Muscle of leg (tissue), 16 donors: ENCODE data around the gene CLCN7. TPM values are rescaled to one million over a fixed set of nuclear protein-coding genes. Genes with fewer than 3 reads are reported as not detected.
A peak's percentile ranks its signal among the peaks of the same experiment; 100 is the strongest.

Experiments used
- DNase-seq: peaks from one replicate; pipeline ENCODE4 v3.0.0; 2013
- H3K27ac ChIP-seq: one replicate; pipeline ENCODE4 v1.5.1; 2013; ENCODE audit warnings: mild to moderate bottlenecking, low read length, control low read depth
- H3K27me3 ChIP-seq: one replicate; pipeline ENCODE4 v1.6.1; 2013; ENCODE audit warnings: low read length; ENCODE audit not compliant: control insufficient read depth, insufficient read depth
- H3K36me3 ChIP-seq: one replicate; pipeline ENCODE4 v1.6.1; 2013; ENCODE audit warnings: low read length; ENCODE audit not compliant: control insufficient read depth, insufficient read depth
- H3K4me1 ChIP-seq: one replicate; pipeline ENCODE4 v1.6.1; 2013; ENCODE audit warnings: low read length; ENCODE audit not compliant: control insufficient read depth, insufficient read depth
- H3K4me3 ChIP-seq: one replicate; pipeline ENCODE4 v1.5.1; 2013; ENCODE audit warnings: low read length, control low read depth
- H3K9me3 ChIP-seq: replicated peaks from 2 replicates; pipeline ENCODE4 v1.6.1; 2013; ENCODE audit warnings: low read depth, low read length; ENCODE audit not compliant: control insufficient read depth
- WGBS: methylation state at CpG from one replicate; pipeline ENCODE4 v1.1.5; 2013; ENCODE audit warnings: missing lambda C conversion rate; ENCODE audit not compliant: insufficient coverage; 5-methylcytosine and 5-hydroxymethylcytosine counted together
- long read RNA-seq, 11 donors: transcript quantifications; one replicate each; lab custom pipeline, GENCODE V29; 2026
- polyA plus RNA-seq, 8 donors: library from polyadenylated mRNA; unstranded; fragments of 120-200 nt; gene quantifications; one replicate each; pipeline versions ENCODE4 v1.2.1 to v1.2.3, GENCODE V29; 2013; ENCODE audit warnings: inconsistent platforms in 1 of 8, low replicate concordance in 1 of 8; ENCODE audit not compliant: insufficient read length in 8 of 8, insufficient read depth in 1 of 8
- total RNA-seq: library from RNA; stranded (reverse); fragments of 120-200 nt; gene quantifications from one replicate; pipeline ENCODE4 v1.2.4, GENCODE V29; 2013

Gene CLCN7, protein sequence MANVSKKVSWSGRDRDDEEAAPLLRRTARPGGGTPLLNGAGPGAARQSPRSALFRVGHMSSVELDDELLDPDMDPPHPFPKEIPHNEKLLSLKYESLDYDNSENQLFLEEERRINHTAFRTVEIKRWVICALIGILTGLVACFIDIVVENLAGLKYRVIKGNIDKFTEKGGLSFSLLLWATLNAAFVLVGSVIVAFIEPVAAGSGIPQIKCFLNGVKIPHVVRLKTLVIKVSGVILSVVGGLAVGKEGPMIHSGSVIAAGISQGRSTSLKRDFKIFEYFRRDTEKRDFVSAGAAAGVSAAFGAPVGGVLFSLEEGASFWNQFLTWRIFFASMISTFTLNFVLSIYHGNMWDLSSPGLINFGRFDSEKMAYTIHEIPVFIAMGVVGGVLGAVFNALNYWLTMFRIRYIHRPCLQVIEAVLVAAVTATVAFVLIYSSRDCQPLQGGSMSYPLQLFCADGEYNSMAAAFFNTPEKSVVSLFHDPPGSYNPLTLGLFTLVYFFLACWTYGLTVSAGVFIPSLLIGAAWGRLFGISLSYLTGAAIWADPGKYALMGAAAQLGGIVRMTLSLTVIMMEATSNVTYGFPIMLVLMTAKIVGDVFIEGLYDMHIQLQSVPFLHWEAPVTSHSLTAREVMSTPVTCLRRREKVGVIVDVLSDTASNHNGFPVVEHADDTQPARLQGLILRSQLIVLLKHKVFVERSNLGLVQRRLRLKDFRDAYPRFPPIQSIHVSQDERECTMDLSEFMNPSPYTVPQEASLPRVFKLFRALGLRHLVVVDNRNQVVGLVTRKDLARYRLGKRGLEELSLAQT
- total RNA-seq: 18.8 TPM
- polyA plus RNA-seq: 10 to 100 TPM; 25.1 to 43.3 (median 31.7) TPM
- long read RNA-seq, donor 1: 0 reads
- long read RNA-seq, donor 2: 0 reads
- long read RNA-seq, donor 3, full-length matches to known transcripts: 6 of 6 reads
- long read RNA-seq, donor 3, partial matches to known transcripts: 0 of 6 reads
- long read RNA-seq, donor 3, other reads (novel, unspliced or antisense): 0 of 6 reads
- long read RNA-seq, donor 4, full-length matches to known transcripts: 6 of 6 reads
- long read RNA-seq, donor 4, partial matches to known transcripts: 0 of 6 reads
- long read RNA-seq, donor 4, other reads (novel, unspliced or antisense): 0 of 6 reads
- long read RNA-seq, donor 5, full-length matches to known transcripts: 8 of 8 reads
- long read RNA-seq, donor 5, partial matches to known transcripts: 0 of 8 reads
- long read RNA-seq, donor 5, other reads (novel, unspliced or antisense): 0 of 8 reads
- long read RNA-seq, donor 6, partial matches to known transcripts: 0 of 1 reads
- long read RNA-seq, donor 6, other reads (novel, unspliced or antisense): 0 of 1 reads
- long read RNA-seq, donor 7, full-length matches to known transcripts: 6 of 6 reads
- long read RNA-seq, donor 7, partial matches to known transcripts: 0 of 6 reads
- long read RNA-seq, donor 7, other reads (novel, unspliced or antisense): 0 of 6 reads
- long read RNA-seq, donor 8, partial matches to known transcripts: 0 of 1 reads
- long read RNA-seq, donor 8, other reads (novel, unspliced or antisense): 0 of 1 reads
- long read RNA-seq, donor 9, full-length matches to known transcripts: 3 of 3 reads
- long read RNA-seq, donor 9, partial matches to known transcripts: 0 of 3 reads
- long read RNA-seq, donor 9, other reads (novel, unspliced or antisense): 0 of 3 reads
- long read RNA-seq, donor 10, full-length matches to known transcripts: 3 of 3 reads
- long read RNA-seq, donor 10, partial matches to known transcripts: 0 of 3 reads
- long read RNA-seq, donor 10, other reads (novel, unspliced or antisense): 0 of 3 reads
- long read RNA-seq, donor 11, full-length matches to known transcripts: 2 of 2 reads
- long read RNA-seq, donor 11, partial matches to known transcripts: 0 of 2 reads
- long read RNA-seq, donor 11, other reads (novel, unspliced or antisense): 0 of 2 reads

DNA sequence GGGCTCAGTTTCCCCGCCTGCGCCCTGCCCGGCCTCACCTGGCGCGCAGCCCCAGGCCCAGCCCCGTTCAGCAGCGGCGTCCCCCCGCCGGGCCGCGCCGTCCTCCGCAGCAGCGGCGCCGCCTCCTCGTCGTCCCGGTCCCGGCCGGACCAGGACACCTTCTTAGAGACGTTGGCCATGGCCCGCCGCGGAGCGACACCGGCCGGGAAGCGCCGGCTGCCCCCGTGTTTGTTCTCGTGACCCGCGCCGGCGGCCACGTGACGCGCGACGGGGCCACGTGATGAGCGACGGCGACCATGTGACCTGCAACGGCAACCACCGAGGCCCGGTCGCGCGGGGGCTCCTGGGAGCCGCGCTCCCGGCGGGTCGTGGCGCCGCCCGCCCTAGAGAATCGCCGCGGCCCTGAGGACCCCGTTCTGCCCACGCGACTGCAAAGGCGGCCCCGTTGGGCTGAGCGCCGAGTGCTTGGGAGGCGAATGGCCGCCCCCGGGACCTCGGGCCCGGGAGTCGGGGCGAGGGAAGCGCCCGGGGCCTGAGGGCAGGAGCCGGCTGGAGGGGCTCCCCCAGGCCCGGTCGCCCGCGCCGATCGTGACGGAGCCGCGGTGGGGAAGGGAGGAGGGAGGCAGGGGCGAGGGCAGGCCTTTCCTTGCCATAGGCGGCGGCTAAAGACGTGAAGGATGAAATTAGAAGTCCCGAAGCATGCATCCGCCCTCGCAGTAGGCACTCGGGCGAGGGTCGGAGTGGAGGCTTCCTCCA, at the start of gene CLCN7:
CLCN7 (minus strand) TSS at position 233 of the 756 bp plus-strand sequence; CDS start at position 179, 54 bp downstream.
- Histone ChIP-seq H3K36me3 (no peaks in the 10 kb centered on the region), H3K4me1 (peaks cover 16% of the 10 kb centered on the region), H3K27me3 (no peaks in the 10 kb centered on the region), H3K4me3 (peak within 1 kb of the TSS; percentile 72), H3K27ac (peak within 1 kb of the TSS; percentile 49), H3K9me3 (peaks cover 3% of the 10 kb centered on the region)
- WGBS: under 1% methylated on average over 99 of the region's 99 CpGs
- DNase-seq: peak; percentile 92

- H3K4me1 ChIP-seq: peaks cover 17% of the 10 kb centered on the region
- no peak overlapping the region for H3K4me3 ChIP-seq
- no peaks in the 10 kb centered on the region for H3K27me3 ChIP-seq
- no peak overlapping the region for H3K27ac ChIP-seq
- H3K36me3 ChIP-seq: peaks cover 33% of the 10 kb centered on the region
- 82% methylated on average over 25 of the region's 26 CpGs for WGBS
- no peaks in the 10 kb centered on the region for H3K9me3 ChIP-seq
- no peak for DNase-seq
These were observed 49.5 kb upstream of the CLCN7 start for GRCh38 chr16:1524366-1524765.

- no peak for DNase-seq
- WGBS: 78% methylated on average over 29 of the region's 30 CpGs
These were observed 48.9 kb upstream of the CLCN7 start for GRCh38 chr16:1523581-1524245.

DNA sequence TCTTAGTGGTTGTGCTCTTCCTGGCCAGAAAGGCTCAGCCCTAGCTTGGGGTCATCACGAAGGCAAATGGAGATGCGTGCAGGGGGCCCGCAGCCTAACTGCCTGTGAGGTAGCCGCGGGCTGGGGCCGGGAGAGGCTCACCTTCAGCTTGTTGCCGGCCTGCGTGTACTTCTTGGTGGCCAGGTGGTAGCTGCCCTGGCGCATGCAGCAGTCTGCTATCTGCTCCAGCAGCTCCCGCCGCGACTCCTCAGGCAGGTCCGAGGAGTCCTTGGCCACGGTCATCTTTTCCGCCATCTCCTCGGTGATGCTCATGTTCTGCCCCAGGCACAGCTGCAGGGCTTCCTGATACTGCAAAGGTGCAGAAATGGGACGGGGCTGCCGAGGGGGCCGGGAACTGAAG, 45.6 kb upstream of the CLCN7 start:
- no peak for DNase-seq
- no peaks in the 10 kb centered on the region for H3K9me3 ChIP-seq
- peaks cover 47% of the 10 kb centered on the region for H3K36me3 ChIP-seq
- WGBS: 97% methylated on average over 18 of the region's 19 CpGs
- no peak overlapping the region for H3K27ac ChIP-seq
- no peaks in the 10 kb centered on the region for H3K27me3 ChIP-seq
- H3K4me3 ChIP-seq: no peak overlapping the region
- H3K4me1 ChIP-seq: no peaks in the 10 kb centered on the region

More at GRCh38 chr16:1523581-1524245, 48.9 kb upstream of the CLCN7 start:
- peaks cover 39% of the 10 kb centered on the region for H3K36me3 ChIP-seq
- no peak overlapping the region for H3K4me3 ChIP-seq
- H3K9me3 ChIP-seq: no peaks in the 10 kb centered on the region
- H3K4me1 ChIP-seq: peaks cover 16% of the 10 kb centered on the region
- no peak overlapping the region for H3K27ac ChIP-seq
- H3K27me3 ChIP-seq: no peaks in the 10 kb centered on the region

GRCh38 chr16:1519831-1520230, 45.0 kb upstream of the CLCN7 start:
- Histone ChIP-seq H3K4me3 (no peak overlapping the region), H3K4me1 (no peaks in the 10 kb centered on the region), H3K27ac (no peak overlapping the region), H3K9me3 (peaks cover 4% of the 10 kb centered on the region), H3K27me3 (no peaks in the 10 kb centered on the region), H3K36me3 (peaks cover 44% of the 10 kb centered on the region)
- no peak for DNase-seq
- WGBS: 92% methylated on average over 17 of the region's 17 CpGs

- Histone ChIP-seq H3K9me3 (peaks cover 10% of the 10 kb centered on the region), H3K27ac (no peak overlapping the region), H3K27me3 (no peaks in the 10 kb centered on the region), H3K4me1 (no peaks in the 10 kb centered on the region), H3K4me3 (no peak overlapping the region), H3K36me3 (peaks cover 39% of the 10 kb centered on the region)
- DNase-seq: no peak
- WGBS: 85% methylated on average over 15 of the region's 16 CpGs
These were observed 43.9 kb upstream of the CLCN7 start for GRCh38 chr16:1518626-1519135.

DNA sequence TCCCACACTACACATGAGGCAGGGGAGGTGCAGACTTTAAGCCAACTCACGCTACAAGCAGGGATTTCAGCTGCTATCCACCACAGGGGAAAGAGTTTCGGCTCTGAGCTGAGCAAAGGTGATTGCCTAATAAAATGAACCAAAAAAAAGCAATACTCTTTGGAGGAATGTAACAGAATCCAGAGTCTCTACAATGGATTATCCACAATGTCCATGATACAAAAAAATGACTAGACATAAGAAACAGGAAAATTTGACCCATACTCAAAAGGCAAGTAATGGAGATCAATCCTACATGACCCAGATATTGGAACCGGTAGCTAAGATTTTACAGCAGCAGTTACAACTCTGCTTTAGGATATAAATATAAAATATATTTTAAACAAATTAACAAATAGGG, 39.7 kb upstream of the CLCN7 start:
- no peak for DNase-seq
- peaks cover 38% of the 10 kb centered on the region for H3K36me3 ChIP-seq
- H3K27ac ChIP-seq: no peak overlapping the region
- WGBS: no CpG with 5 or more reads among the region's 3 CpGs
- peaks cover 14% of the 10 kb centered on the region for H3K4me1 ChIP-seq
- H3K4me3 ChIP-seq: no peak overlapping the region
- peaks cover 10% of the 10 kb centered on the region for H3K9me3 ChIP-seq
- no peaks in the 10 kb centered on the region for H3K27me3 ChIP-seq

- H3K4me1 ChIP-seq: peaks cover 26% of the 10 kb centered on the region
- WGBS: 77% methylated on average over 11 of the region's 15 CpGs
- no peak for DNase-seq
- peaks cover 10% of the 10 kb centered on the region for H3K9me3 ChIP-seq
- H3K4me3 ChIP-seq: no peak overlapping the region
- H3K27ac ChIP-seq: no peak overlapping the region
- no peaks in the 10 kb centered on the region for H3K27me3 ChIP-seq
- peaks cover 29% of the 10 kb centered on the region for H3K36me3 ChIP-seq
These were observed 37.9 kb upstream of the CLCN7 start for GRCh38 chr16:1512774-1513173.
